NCI-H1436 treated with DMSO at 0.1 percent for 48 hours (cell line): ENCODE results near the gene PLEKHH2.

ENCODE experiments used
- DNase-seq: peaks from one replicate; lab custom pipeline; 2025; lab: John Stamatoyannopoulos, UW

The PLEKHH2 gene

DNA sequence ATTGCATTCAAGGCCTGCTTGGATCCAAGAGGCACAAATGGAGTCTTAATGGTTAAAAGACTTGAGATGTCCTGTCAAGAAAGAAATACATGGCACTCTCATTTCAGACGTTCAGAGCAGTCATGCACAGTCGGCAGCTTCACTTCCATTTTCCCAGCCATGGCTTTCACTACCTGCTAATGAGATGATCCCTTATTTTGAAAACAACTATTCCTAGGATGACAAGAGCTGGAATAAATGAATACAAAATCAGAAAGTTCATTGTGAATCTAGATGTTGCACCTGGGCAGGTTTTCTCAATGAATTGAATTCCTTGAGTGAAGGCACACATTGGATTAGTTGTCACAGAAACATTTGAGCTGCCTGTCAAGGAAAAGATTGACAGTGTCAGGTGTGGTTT, 175.9 kb downstream of the PLEKHH2 start:
- no peak for DNase-seq

- no peak for DNase-seq
These were observed 177.7 kb downstream of the PLEKHH2 start for GRCh38 chr2:43814711-43815110.
